ENCODE results near the gene DGKQ. TPM values are rescaled to one million over a fixed set of nuclear protein-coding genes. Genes with fewer than 3 reads are reported as not detected.

The DGKQ gene
- total RNA-seq, 2 experiments from 2014 or later = 14.3 to 16.7 TPM

- no peak for TF ChIP-seq CTCF (IDR thresholded peaks at IDR 0.05)
- DNase-seq = no peak
- ATAC-seq = no peak
- ChIA-PET POLR2A (no interaction called here), CTCF (no interaction called here)
- Mint-ChIP-seq H3K4me1 (ENCODE audit: low read depth) (peaks cover 13% of the 10 kb centered on the region), H3K27ac (no peak overlapping the region), H3K36me3 (ENCODE audit: low read depth) (no peaks in the 10 kb centered on the region), H3K9me3 (no peaks in the 10 kb centered on the region), H3K27me3 (no peaks in the 10 kb centered on the region), H3K4me3 (no peak overlapping the region)
- intact Hi-C loops (cut with micrococcal nuclease) = no loop called here
Measured at GRCh38 chr4:968221-968620, 5.1 kb downstream of the DGKQ start.

- H3K9me3 Mint-ChIP-seq = no peaks in the 10 kb centered on the region
- peaks cover 13% of the 10 kb centered on the region for H3K4me1 Mint-ChIP-seq (ENCODE audit: low read depth)
- DNase-seq (no peak), ATAC-seq (no peak)
- no peak overlapping the region for H3K27ac Mint-ChIP-seq
- H3K27me3 Mint-ChIP-seq = no peaks in the 10 kb centered on the region
- ChIA-PET POLR2A (no interaction called here), CTCF (no interaction called here)
- no peak overlapping the region for H3K4me3 Mint-ChIP-seq
- intact Hi-C loops (cut with micrococcal nuclease) = no loop called here
- no peaks in the 10 kb centered on the region for H3K36me3 Mint-ChIP-seq (ENCODE audit: low read depth)
- TF ChIP-seq CTCF (IDR thresholded peaks at IDR 0.05) = no peak
Measured at GRCh38 chr4:967113-968104, 6.0 kb downstream of the DGKQ start.

GRCh38 chr4:966266-967112, 6.9 kb downstream of the DGKQ start:
- POLR2A ChIA-PET = no interaction called here

GRCh38 chr4:965766-966134, 7.6 kb downstream of the DGKQ start:
- ATAC-seq (no peak), DNase-seq (no peak)
- H3K27ac Mint-ChIP-seq = no peak overlapping the region
- intact Hi-C loops (cut with micrococcal nuclease) = no loop called here
- H3K4me3 Mint-ChIP-seq = no peak overlapping the region
- H3K36me3 Mint-ChIP-seq (ENCODE audit: low read depth) = no peaks in the 10 kb centered on the region
- H3K4me1 Mint-ChIP-seq (ENCODE audit: low read depth) = peaks cover 6% of the 10 kb centered on the region
- CTCF ChIA-PET = no interaction called here
- no peaks in the 10 kb centered on the region for H3K9me3 Mint-ChIP-seq
- POLR2A ChIA-PET = no interaction called here
- no peak for TF ChIP-seq CTCF (IDR thresholded peaks at IDR 0.05)
- no peaks in the 10 kb centered on the region for H3K27me3 Mint-ChIP-seq

More at GRCh38 chr4:966266-967112, 6.9 kb downstream of the DGKQ start:
- no peak overlapping the region for H3K27ac Mint-ChIP-seq
- H3K9me3 Mint-ChIP-seq = no peaks in the 10 kb centered on the region
- TF ChIP-seq CTCF (IDR thresholded peaks at IDR 0.05) = no peak
- no peak overlapping the region for H3K4me3 Mint-ChIP-seq
- CTCF ChIA-PET = no interaction called here
- H3K36me3 Mint-ChIP-seq (ENCODE audit: low read depth) = no peaks in the 10 kb centered on the region
- H3K27me3 Mint-ChIP-seq = no peaks in the 10 kb centered on the region
- no peak for ATAC-seq
- intact Hi-C loops (cut with micrococcal nuclease) = no loop called here
- DNase-seq = no peak
- H3K4me1 Mint-ChIP-seq (ENCODE audit: low read depth) = peaks cover 10% of the 10 kb centered on the region
